ENCODE data around the gene CD96.

CD96 gene

DNA sequence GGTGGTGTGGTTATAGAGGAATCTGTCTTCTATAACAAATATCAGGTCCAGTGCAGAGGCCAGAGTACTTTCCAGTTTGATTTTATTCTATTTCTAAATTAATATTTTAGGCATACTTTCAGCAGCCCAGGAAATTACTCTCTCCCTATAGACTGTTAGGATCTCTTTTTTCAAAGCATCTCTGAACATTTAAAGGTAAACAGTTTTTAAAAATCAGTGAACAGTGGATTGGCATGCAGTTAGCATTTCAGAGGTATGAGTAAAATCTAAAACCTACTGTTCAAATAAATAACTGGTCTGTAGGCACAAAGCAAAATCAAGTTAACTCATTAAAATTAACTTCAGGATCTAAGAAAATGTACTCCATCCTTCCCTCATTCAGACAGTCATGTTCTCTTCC lies 50.1 kb downstream of the CD96 start:
- DNase-seq (ENCODE audit: low read depth), result no peak
- H3K4me3 ChIP-seq (ENCODE audit: low read depth, low read length), result no peak overlapping the region
- TF ChIP-seq CTCF (IDR thresholded peaks at IDR 0.05; ENCODE audit: low read depth, low read length, missing control alignments), result no peak

DNA sequence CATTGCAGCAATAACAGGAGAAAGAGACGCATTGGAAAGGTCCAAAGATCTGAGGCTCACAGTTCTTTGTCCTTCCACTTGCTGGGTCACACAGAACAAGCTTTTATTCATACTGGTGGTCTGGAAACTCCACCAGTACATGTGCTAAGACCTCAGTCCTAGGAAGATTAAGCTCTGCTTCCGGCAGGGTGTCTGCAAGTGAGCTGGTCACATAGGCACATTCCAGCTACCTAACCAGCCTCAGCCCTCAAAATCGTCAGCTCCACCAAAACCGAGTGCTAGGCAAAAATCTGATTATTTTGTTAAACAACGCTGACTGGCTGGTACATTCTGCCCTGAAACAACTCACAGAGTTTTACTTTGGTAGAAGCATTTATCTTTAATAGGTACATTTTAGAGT lies 50.9 kb downstream of the CD96 start:
- no peak for TF ChIP-seq CTCF (IDR thresholded peaks at IDR 0.05; ENCODE audit: low read depth, low read length, missing control alignments)
- DNase-seq (ENCODE audit: low read depth), result no peak
- no peak overlapping the region for H3K4me3 ChIP-seq (ENCODE audit: low read depth, low read length)

DNA sequence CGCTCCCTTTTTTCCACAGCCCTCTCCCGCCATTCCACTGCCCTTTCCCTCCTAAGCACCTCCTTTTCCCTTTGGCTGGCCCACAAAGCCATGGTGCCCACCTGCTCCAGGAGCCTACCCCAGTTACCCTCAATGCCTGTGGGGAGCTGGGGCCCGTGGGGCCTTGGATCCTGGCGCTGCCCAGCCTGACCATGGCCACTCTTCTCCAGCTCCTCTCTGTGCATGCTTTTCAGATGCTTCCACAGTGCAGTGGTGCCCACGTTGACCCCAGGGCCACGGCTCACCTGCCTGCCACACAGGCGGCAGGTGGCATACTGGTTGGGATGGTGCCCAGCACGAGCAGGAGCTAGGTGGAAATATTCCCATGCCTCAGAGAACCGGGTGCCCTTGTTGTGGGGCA lies 51.7 kb downstream of the CD96 start:
- no peak for DNase-seq (ENCODE audit: low read depth)
- H3K4me3 ChIP-seq (ENCODE audit: low read depth, low read length), result no peak overlapping the region

GRCh38 chr3:111594205-111594604 lies 52.2 kb downstream of the CD96 start:
- no peak for DNase-seq (ENCODE audit: low read depth)
- TF ChIP-seq CTCF (IDR thresholded peaks at IDR 0.05; ENCODE audit: low read depth, low read length, missing control alignments), result no peak
- no peak overlapping the region for H3K4me3 ChIP-seq (ENCODE audit: low read depth, low read length)

More for the DNA sequence above, 51.7 kb downstream of the CD96 start:
- no peak for TF ChIP-seq CTCF (IDR thresholded peaks at IDR 0.05; ENCODE audit: low read depth, low read length, missing control alignments)

DNA sequence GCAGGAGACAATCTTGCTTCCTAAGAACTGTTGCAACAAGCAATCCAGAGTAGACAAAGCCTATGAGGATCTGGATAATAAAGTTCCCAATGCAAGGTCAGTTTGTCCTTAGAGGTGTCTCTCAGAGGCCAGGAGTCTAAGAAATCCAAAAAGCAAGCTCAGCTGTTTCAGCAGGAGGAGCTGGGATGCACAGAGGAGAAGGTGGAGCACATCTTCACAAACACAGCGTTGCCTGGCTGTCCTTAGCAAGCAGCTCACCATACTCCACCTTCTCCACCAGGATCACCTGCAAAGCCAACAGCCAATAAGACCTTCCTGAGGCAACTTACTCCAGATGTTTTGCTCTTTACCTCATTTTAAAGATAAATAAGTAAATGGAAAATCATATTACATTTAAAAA lies 52.8 kb downstream of the CD96 start:
- no peak for TF ChIP-seq CTCF (IDR thresholded peaks at IDR 0.05; ENCODE audit: low read depth, low read length, missing control alignments)
- DNase-seq (ENCODE audit: low read depth), result no peak
- H3K4me3 ChIP-seq (ENCODE audit: low read depth, low read length), result no peak overlapping the region

DNA sequence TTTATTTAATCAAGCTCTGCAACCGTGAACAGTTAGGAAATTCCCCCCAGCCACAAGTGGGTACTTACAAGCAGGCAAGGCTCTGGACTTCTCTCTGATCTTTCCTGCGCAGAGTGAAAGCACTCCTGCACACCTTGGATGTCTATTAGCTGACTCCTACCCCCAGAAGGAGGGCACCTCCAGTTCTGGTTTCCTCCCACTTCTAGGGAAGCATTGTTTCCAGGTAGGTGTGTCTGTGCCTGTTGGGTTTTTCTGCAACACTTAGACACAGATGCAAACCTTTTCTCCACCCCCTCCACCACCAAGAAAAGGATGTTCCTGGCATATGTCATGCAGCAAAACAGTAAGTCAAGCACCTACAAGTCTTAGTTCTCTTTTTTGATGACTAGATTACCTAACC lies 53.2 kb downstream of the CD96 start, which contains the start of gene ZBED2:
ZBED2 (minus strand) TSS at position 115 of the 400 bp plus-strand sequence. CDS start 1,145 bp downstream, outside the sequence.
- H3K4me3 ChIP-seq (ENCODE audit: low read depth, low read length), result no peak within 1 kb of the TSS
- no peak for TF ChIP-seq CTCF (IDR thresholded peaks at IDR 0.05; ENCODE audit: low read depth, low read length, missing control alignments)
- no peak for DNase-seq (ENCODE audit: low read depth)

GRCh38 chr3:111596328-111596727 lies 54.3 kb downstream of the CD96 start:
- TF ChIP-seq CTCF (IDR thresholded peaks at IDR 0.05; ENCODE audit: low read depth, low read length, missing control alignments), result no peak
- no peak overlapping the region for H3K4me3 ChIP-seq (ENCODE audit: low read depth, low read length)
- DNase-seq (ENCODE audit: low read depth), result no peak
